M059J (cell line): Measurements from ENCODE around the gene ASPSCR1. TPM values are rescaled to one million over a fixed set of nuclear protein-coding genes. Genes with fewer than 3 reads are reported as not detected.

Experiments
- DNase-seq: peaks from one replicate; pipeline ENCODE4 v3.0.0-alpha.2; 2012; ENCODE audit warnings: low read depth
- total RNA-seq: library from RNA; depleted of rRNA; stranded (reverse); fragments of >200 nt; shearing (Covaris generic); gene quantifications from 2 replicates; pipeline ENCODE4 v1.2.3, GENCODE V29; 2014

The ASPSCR1 gene
- total RNA-seq, 1 experiment from 2014 or later: 33.0 TPM

- DNase-seq: peak; percentile 80
Measured at GRCh38 chr17:81981511-81981910, 4.1 kb downstream of the ASPSCR1 start.

GRCh38 chr17:81983011-81983638 lies 5.7 kb downstream of the ASPSCR1 start:
- no peak for DNase-seq

- DNase-seq: no peak
Measured at GRCh38 chr17:81983639-81984373, 6.4 kb downstream of the ASPSCR1 start.

GRCh38 chr17:81984773-81985410 lies 7.5 kb downstream of the ASPSCR1 start:
- no peak for DNase-seq

GRCh38 chr17:81986606-81987005 lies 9.2 kb downstream of the ASPSCR1 start:
- DNase-seq: no peak

- no peak for DNase-seq
Measured at GRCh38 chr17:81987161-81987770, 9.8 kb downstream of the ASPSCR1 start.

- no peak for DNase-seq
Measured at GRCh38 chr17:81990836-81991683, 13.6 kb downstream of the ASPSCR1 start.

- peak; percentile 91 for DNase-seq
Measured at GRCh38 chr17:81991684-81992305, 14.4 kb downstream of the ASPSCR1 start.

- DNase-seq: no peak
Measured at GRCh38 chr17:81992306-81993102, 15.1 kb downstream of the ASPSCR1 start.

GRCh38 chr17:81993729-81994592 lies 16.5 kb downstream of the ASPSCR1 start:
- DNase-seq: no peak

- no peak for DNase-seq
Measured at GRCh38 chr17:81994593-81995462, 17.4 kb downstream of the ASPSCR1 start.

- DNase-seq: no peak
Measured at GRCh38 chr17:81995463-81996231, 18.2 kb downstream of the ASPSCR1 start.

GRCh38 chr17:81996232-81996756 lies 18.9 kb downstream of the ASPSCR1 start:
- no peak for DNase-seq

GRCh38 chr17:81996757-81997441 lies 19.5 kb downstream of the ASPSCR1 start:
- no peak for DNase-seq

- no peak for DNase-seq
Measured at GRCh38 chr17:81998212-81998611, 20.8 kb downstream of the ASPSCR1 start.

GRCh38 chr17:81998691-81999438 lies 21.4 kb downstream of the ASPSCR1 start:
- DNase-seq: no peak
